Measurements from ENCODE around the gene NPR2.

The NPR2 gene

DNA sequence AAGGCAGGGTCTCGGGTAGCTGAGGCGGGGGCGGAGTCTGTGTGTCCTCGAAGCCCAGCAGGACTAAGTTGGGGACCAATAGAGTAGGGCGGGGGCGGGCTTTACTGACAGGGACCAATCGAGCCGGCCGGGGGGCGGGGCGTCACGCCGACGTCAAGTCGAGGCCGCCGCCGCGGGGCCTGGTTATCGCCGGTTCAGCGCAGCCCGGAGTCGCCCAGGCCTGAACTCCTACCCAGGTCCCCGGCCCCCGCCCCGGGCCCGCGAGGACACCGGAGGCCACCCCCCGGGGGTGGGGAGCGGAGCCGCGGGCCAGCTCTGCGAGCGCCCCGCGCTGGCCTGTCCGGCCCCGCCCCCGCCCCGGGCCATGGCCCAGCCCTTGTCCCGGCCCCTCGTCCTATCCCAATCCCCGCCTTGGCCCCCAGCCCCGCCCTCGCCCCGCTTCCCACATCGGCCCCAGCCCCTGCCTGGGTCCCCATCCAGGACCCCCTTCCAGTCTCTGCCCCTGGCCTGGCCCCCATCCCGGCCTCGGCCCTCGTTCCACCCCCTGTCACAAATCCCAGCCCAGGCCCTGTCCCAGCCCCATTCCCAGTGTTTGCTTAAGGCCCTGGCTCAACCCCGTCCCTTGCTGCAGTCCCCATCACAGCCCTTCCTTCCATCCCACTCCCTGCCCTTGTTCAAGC is 37.8 kb downstream of the NPR2 start, which contains the start of gene TMEM8B:
TSS of gene TMEM8B (plus strand) at position 145 of the 680 bp plus-strand sequence. CDS start at position 365, 220 bp downstream.
- H3K4me1 Mint-ChIP-seq: peaks cover 55% of the 10 kb centered on the region
- H3K36me3 Mint-ChIP-seq: no peaks in the 10 kb centered on the region
- peak; percentile 92 for ATAC-seq
- peak within 1 kb of the TSS; percentile 72 for H3K27ac Mint-ChIP-seq
- peak within 1 kb of the TSS; percentile 84 for H3K4me3 Mint-ChIP-seq
- no peaks in the 10 kb centered on the region for H3K27me3 Mint-ChIP-seq
- H3K9me3 Mint-ChIP-seq: no peaks in the 10 kb centered on the region

GRCh38 chr9:35829764-35830096 is 38.3 kb downstream of the NPR2 start:
- Mint-ChIP-seq H3K27ac (peak overlapping the region; percentile 72), H3K9me3 (no peaks in the 10 kb centered on the region), H3K4me3 (peak overlapping the region; percentile 84), H3K36me3 (no peaks in the 10 kb centered on the region), H3K4me1 (peaks cover 60% of the 10 kb centered on the region), H3K27me3 (no peaks in the 10 kb centered on the region)
- ATAC-seq: no peak

DNA sequence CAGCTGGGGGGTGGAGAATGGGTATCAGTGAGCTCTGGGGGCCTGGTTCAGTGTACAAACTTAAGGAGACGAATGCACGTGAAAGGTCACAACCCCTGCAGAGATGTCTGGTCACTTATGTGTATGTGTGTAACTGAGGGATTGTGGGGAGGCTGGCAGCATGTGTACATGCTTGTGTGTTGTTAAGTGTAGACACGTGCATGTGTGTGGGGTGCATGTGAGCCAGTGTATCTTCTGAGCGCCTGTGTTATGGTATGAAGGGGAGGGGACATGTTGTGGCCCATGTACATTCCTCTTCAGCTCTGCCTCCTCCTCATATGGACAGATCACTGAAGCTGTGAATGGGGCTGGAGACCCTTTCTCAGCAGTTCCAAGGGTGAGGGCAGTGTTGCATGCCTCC is 39.6 kb downstream of the NPR2 start:
- Mint-ChIP-seq H3K27me3 (no peaks in the 10 kb centered on the region), H3K4me3 (no peak overlapping the region), H3K9me3 (no peaks in the 10 kb centered on the region), H3K4me1 (peaks cover 58% of the 10 kb centered on the region), H3K36me3 (no peaks in the 10 kb centered on the region), H3K27ac (no peak overlapping the region)
- ATAC-seq: no peak

- Mint-ChIP-seq H3K4me3 (no peak overlapping the region), H3K27me3 (no peaks in the 10 kb centered on the region), H3K4me1 (peaks cover 55% of the 10 kb centered on the region), H3K27ac (peak overlapping the region; percentile 61), H3K36me3 (no peaks in the 10 kb centered on the region), H3K9me3 (no peaks in the 10 kb centered on the region)
- ATAC-seq: no peak
Observed at GRCh38 chr9:35832814-35833213, 41.4 kb downstream of the NPR2 start.

DNA sequence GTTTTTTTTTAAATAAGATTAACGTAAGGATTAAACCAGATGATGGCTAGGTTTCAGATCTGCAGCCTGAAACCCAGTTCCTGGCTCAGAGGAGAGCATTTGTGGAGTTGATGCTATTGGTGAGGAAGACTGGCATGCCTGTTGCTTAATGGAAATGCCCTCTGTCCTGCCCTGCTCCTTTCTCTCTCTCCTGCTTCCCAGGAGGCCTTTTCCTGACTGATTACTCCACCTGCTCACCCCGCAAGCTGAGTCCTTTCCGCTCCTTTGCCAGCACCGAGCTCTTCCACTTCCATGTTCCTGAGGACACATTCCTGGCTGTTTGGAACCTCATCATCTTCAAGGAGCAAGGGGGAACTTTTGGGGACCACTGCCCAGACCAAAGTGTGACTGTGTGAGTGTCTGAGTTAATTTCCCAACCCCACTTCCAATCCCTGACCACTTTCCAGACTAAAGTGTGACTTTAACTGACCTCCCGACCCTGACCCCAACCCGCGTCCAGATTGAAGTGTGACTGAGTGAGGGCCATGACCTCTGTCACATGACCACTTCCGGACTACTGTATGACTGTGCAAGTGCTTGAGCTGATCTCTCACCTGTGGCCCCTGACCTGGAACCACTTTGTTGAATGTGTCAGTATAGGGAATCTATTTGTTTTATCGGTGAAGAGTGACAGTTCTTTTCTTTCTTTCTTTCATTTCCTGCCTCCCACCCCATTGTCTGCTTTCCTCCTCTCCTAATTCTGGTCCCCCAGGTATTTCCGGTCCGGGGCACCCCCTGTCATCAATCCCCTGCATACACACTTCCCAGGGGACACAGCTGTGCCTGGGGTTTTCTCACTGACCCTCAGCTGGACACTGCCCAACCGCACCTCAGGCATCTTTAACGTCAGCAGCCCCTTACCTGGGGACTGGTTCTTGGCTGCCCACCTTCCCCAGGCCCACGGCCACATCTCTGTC is 43.1 kb downstream of the NPR2 start:
- no peak for ATAC-seq
- Mint-ChIP-seq H3K4me3 (peak overlapping the region; percentile 19), H3K27ac (peak overlapping the region; percentile 48), H3K27me3 (no peaks in the 10 kb centered on the region), H3K4me1 (peaks cover 47% of the 10 kb centered on the region), H3K36me3 (no peaks in the 10 kb centered on the region), H3K9me3 (no peaks in the 10 kb centered on the region)

DNA sequence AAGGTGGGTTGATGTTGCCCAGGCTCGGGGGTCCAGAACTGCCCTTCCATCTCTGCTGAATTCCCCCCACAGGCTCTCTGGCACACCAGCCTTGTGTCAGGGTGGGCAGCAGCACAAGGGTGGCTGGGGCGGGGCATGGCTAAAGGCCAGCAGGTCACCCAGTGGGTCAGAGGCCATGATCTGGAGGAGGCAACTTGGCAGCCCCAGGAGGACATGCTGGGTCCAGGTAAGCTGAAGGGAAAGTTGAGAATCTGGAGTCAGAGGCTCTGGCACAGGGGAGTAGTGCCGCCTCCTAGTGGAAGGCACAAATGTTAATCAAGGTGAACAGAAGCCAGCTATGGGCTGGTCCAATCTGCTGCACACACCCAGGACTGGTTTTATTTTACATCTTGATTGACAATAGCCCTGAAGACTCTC is 43.8 kb downstream of the NPR2 start:
- no peak for ATAC-seq
- Mint-ChIP-seq H3K27me3 (no peaks in the 10 kb centered on the region), H3K27ac (peak overlapping the region; percentile 48), H3K4me3 (no peak overlapping the region), H3K4me1 (peaks cover 46% of the 10 kb centered on the region), H3K9me3 (no peaks in the 10 kb centered on the region), H3K36me3 (no peaks in the 10 kb centered on the region)

DNA sequence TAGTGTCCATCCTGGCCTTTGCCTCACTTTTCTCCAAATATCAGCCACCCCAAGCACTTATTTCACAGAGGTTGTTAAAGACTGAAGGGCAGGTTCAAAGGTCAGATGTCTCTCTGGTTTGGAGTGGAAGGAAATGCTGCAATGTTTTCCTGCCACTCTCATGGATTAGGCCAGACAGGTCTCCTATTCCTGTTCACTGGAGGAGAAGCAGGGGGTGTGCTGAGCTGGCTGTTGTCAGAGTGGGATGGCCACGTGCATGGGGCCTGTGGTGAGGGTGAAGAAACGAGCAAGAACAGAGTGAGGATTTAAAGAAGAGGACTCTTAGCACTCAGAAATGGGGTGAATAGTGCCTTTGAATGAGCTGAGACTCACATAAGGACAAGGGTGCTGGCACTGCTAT is 44.4 kb downstream of the NPR2 start:
- no peak overlapping the region for H3K4me3 Mint-ChIP-seq
- no peaks in the 10 kb centered on the region for H3K36me3 Mint-ChIP-seq
- no peaks in the 10 kb centered on the region for H3K27me3 Mint-ChIP-seq
- no peak for ATAC-seq
- no peaks in the 10 kb centered on the region for H3K9me3 Mint-ChIP-seq
- peak overlapping the region; percentile 8 for H3K27ac Mint-ChIP-seq
- H3K4me1 Mint-ChIP-seq: peaks cover 47% of the 10 kb centered on the region

GRCh38 chr9:35836595-35836994 is 45.2 kb downstream of the NPR2 start:
- H3K9me3 Mint-ChIP-seq: no peaks in the 10 kb centered on the region
- no peaks in the 10 kb centered on the region for H3K27me3 Mint-ChIP-seq
- H3K36me3 Mint-ChIP-seq: no peaks in the 10 kb centered on the region
- H3K4me1 Mint-ChIP-seq: peaks cover 52% of the 10 kb centered on the region
- peak overlapping the region; percentile 8 for H3K27ac Mint-ChIP-seq
- no peak for ATAC-seq
- no peak overlapping the region for H3K4me3 Mint-ChIP-seq

DNA sequence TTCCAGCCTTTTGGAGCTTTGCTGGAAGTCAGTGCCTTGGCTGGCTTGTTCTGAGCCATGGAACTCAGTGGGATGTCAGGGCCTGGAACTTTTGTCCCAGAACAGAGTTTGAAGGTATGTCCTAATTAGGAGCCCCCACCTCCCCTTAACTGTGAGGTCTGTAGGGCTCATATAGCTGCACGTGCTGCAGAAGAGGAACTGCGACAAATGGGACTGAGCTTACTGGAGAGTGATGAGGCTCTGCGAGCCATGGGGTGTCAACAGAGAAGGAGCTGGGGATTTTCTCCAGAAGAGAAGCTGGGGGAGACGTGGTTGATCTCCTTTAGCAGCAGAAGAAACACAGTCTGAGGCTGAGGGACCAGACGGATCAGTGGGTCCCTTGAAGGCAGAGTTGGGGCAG is 48.5 kb downstream of the NPR2 start:
- Mint-ChIP-seq H3K4me3 (no peak overlapping the region), H3K27ac (peak overlapping the region; percentile 26), H3K9me3 (no peaks in the 10 kb centered on the region), H3K27me3 (no peaks in the 10 kb centered on the region), H3K36me3 (no peaks in the 10 kb centered on the region), H3K4me1 (peaks cover 53% of the 10 kb centered on the region)
- ATAC-seq: peak; percentile 15

GRCh38 chr9:35840881-35841644 is 49.7 kb downstream of the NPR2 start:
- no peak for ATAC-seq

DNA sequence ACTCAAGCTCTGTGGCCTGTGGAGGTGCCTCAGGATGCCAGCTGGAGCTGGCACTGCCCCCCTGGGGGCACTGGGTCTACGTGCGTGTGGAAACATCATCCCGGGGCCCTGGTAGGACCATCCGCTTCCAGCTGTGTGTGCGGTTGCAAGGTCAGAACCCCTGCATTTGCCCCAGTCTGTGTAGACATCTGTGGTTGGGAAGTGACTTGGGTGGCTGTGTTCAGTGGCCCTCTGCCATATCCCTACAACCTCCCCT is 50.2 kb downstream of the NPR2 start:
- Mint-ChIP-seq H3K4me1 (peaks cover 61% of the 10 kb centered on the region), H3K27me3 (no peaks in the 10 kb centered on the region), H3K9me3 (no peaks in the 10 kb centered on the region), H3K27ac (peak overlapping the region; percentile 44), H3K36me3 (no peaks in the 10 kb centered on the region), H3K4me3 (no peak overlapping the region)
- ATAC-seq: no peak

More at GRCh38 chr9:35840881-35841644, 49.7 kb downstream of the NPR2 start:
- Mint-ChIP-seq H3K4me3 (no peak overlapping the region), H3K4me1 (peaks cover 61% of the 10 kb centered on the region), H3K36me3 (no peaks in the 10 kb centered on the region), H3K27me3 (no peaks in the 10 kb centered on the region), H3K9me3 (no peaks in the 10 kb centered on the region), H3K27ac (peak overlapping the region; percentile 44)

- ATAC-seq: peak; percentile 22
- no peaks in the 10 kb centered on the region for H3K9me3 Mint-ChIP-seq
- H3K27me3 Mint-ChIP-seq: no peaks in the 10 kb centered on the region
- peak overlapping the region; percentile 53 for H3K4me3 Mint-ChIP-seq
- peak overlapping the region; percentile 56 for H3K27ac Mint-ChIP-seq
- peaks cover 67% of the 10 kb centered on the region for H3K4me1 Mint-ChIP-seq
- no peaks in the 10 kb centered on the region for H3K36me3 Mint-ChIP-seq
Observed at GRCh38 chr9:35842020-35842745, 50.8 kb downstream of the NPR2 start.

- Mint-ChIP-seq H3K27me3 (no peaks in the 10 kb centered on the region), H3K9me3 (no peaks in the 10 kb centered on the region), H3K4me3 (peak overlapping the region; percentile 24), H3K27ac (peak overlapping the region; percentile 56), H3K36me3 (peaks cover 4% of the 10 kb centered on the region), H3K4me1 (peaks cover 73% of the 10 kb centered on the region)
- peak; percentile 82 for ATAC-seq
Observed at GRCh38 chr9:35842795-35843194, 51.4 kb downstream of the NPR2 start.

DNA sequence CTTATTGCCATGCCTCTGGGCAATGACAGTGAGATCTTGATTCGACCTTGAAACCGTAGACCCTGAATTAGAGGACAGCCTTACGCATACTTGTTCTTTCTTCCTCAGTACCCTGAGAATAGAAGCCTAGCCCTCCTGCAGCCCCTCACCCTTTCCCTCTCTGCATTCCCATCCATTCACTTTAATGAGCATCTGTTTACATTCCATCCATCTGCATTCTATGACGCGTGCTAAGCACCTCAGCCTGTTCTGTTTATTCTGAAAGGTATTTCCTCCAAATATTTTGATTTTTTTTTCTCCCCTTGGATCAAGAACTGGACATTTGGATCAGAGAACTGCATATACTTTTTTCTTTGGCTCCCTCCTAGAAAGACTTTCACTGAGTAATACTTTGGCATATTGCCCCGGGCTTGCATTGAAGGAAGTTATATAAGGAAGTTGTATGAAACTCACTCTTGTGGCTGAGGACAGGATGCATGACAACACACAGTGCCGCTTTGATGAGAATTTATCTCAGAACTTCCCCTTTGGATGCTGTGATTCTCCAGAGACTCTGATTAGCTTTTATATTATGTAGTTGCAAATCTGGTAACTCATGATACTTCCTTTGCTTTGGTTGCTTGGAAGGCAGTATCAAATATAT is 53.4 kb downstream of the NPR2 start:
- Mint-ChIP-seq H3K4me3 (peak overlapping the region; percentile 3), H3K27me3 (no peaks in the 10 kb centered on the region), H3K36me3 (peaks cover 4% of the 10 kb centered on the region), H3K27ac (no peak overlapping the region), H3K9me3 (no peaks in the 10 kb centered on the region), H3K4me1 (peaks cover 81% of the 10 kb centered on the region)
- peak; percentile 73 for ATAC-seq

Data from stimulated activated memory B cell treated with anti-CD40 and anti-IgM and Interleukin-4, amounts not matched to agents 10 μg/mL and 1 μg/mL and 100 μg/mL, for 72 hours (primary cell).